Ovary (tissue), 3 donors: ENCODE results near the gene PTPRA.

ENCODE experiments used
- EP300 ChIP-seq: sonication (generic); formaldehyde crosslinking; IDR thresholded peaks from one replicate; pipeline ENCODE4 v1.6.1; 2017; ENCODE audit warnings: antibody characterized with exemption
- POLR2A ChIP-seq: fragments of 450-650 bp; IDR thresholded peaks from one replicate; pipeline ENCODE4 v1.6.1; 2017; ENCODE audit warnings: antibody characterized with exemption, mild to moderate bottlenecking, moderate library complexity
- TF ChIP-seq, protein P1 (sequence below), 3 donors: fragments of 450-650 bp in 2 of 3; fragments of 200-600 bp in 1 of 3; IDR thresholded peaks; one replicate each; pipeline versions ENCODE4 v1.5.1 to v1.8.0; 2016 to 2022; ENCODE audit warnings: antibody characterized with exemption in 3 of 3, mild to moderate bottlenecking in 1 of 3
- donor health status: DM: no; HTN: no; CAD: no.

DNA sequence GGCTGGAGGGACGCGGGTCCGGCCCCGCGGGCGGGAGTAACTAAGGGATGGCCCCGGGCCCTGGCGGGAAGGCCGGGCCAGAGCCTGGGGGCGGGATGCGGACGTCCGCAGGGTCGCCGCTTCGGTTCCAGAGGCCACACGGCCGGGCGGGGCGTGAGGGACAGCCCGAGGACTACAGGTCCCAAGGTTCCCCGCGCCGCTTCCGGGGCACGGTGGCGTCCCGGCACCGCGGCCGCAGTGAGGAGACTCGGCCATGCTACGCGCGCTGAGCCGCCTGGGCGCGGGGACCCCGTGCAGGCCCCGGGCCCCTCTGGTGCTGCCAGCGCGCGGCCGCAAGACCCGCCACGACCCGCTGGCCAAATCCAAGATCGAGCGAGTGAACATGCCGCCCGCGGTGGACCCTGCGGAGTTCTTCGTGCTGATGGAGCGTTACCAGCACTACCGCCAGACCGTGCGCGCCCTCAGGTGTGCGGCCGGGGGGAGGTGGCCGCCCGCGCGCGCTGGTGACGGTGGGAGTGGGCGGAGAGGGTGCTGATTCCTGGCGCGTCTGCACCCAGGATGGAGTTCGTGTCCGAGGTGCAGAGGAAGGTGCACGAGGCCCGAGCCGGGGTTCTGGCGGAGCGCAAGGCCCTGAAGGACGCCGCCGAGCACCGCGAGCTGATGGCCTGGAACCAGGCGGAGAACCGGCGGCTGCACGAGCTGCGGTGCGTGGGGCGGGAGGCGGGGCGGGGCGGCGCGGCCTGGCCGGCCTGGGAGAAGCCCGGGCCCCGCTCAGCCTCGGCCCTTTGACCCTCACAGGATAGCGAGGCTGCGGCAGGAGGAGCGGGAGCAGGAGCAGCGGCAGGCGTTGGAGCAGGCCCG is 172.8 kb downstream of the PTPRA start, which contains the start of gene MRPS26:
- peak; percentile 68 for TF ChIP-seq POLR2A
- no peak for TF ChIP-seq EP300
- TF ChIP-seq, protein P1, sequence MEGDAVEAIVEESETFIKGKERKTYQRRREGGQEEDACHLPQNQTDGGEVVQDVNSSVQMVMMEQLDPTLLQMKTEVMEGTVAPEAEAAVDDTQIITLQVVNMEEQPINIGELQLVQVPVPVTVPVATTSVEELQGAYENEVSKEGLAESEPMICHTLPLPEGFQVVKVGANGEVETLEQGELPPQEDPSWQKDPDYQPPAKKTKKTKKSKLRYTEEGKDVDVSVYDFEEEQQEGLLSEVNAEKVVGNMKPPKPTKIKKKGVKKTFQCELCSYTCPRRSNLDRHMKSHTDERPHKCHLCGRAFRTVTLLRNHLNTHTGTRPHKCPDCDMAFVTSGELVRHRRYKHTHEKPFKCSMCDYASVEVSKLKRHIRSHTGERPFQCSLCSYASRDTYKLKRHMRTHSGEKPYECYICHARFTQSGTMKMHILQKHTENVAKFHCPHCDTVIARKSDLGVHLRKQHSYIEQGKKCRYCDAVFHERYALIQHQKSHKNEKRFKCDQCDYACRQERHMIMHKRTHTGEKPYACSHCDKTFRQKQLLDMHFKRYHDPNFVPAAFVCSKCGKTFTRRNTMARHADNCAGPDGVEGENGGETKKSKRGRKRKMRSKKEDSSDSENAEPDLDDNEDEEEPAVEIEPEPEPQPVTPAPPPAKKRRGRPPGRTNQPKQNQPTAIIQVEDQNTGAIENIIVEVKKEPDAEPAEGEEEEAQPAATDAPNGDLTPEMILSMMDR (IDR thresholded peaks at IDR 0.05): no peak
